Measurements from ENCODE around the gene RFK.
"Not testable (repeated sequence)": the region's sequence is repeated elsewhere in the genome, so short reads cannot be mapped to it uniquely, and the experiment has no call there.

Gene RFK

GRCh38 chr9:76394195-76394959 is at the start of gene RFK:
Gene RFK, minus strand, starts transcription at chr9:76394426. Its CDS starts 255 bp downstream, at chr9:76394171.
- peak; percentile 97 for DNase-seq (ENCODE audit: low read depth, low spot score)

GRCh38 chr9:76443887-76444286 is 49.7 kb upstream of the RFK start:
- no peak for DNase-seq (ENCODE audit: low read depth, low spot score)

GRCh38 chr9:76441551-76442322 is 47.5 kb upstream of the RFK start:
- no peak for DNase-seq (ENCODE audit: low read depth, low spot score)

- DNase-seq (ENCODE audit: low read depth, low spot score), result no peak
These were observed 44.8 kb upstream of the RFK start for GRCh38 chr9:76438841-76439588.

GRCh38 chr9:76437017-76437699 is 42.9 kb upstream of the RFK start:
- DNase-seq (ENCODE audit: low read depth, low spot score), result not testable (repeated sequence)

GRCh38 chr9:76434897-76435296 is 40.7 kb upstream of the RFK start:
- DNase-seq (ENCODE audit: low read depth, low spot score), result not testable (repeated sequence)

GRCh38 chr9:76433836-76434235 is 39.6 kb upstream of the RFK start:
- no peak for DNase-seq (ENCODE audit: low read depth, low spot score)

GRCh38 chr9:76433406-76433805 is 39.2 kb upstream of the RFK start:
- no peak for DNase-seq (ENCODE audit: low read depth, low spot score)

- DNase-seq (ENCODE audit: low read depth, low spot score), result peak; percentile 82
These were observed 37.4 kb upstream of the RFK start for GRCh38 chr9:76431601-76432000.

- no peak for DNase-seq (ENCODE audit: low read depth, low spot score)
These were observed 32.7 kb upstream of the RFK start for GRCh38 chr9:76426807-76427419.

- DNase-seq (ENCODE audit: low read depth, low spot score), result no peak
These were observed 31.6 kb upstream of the RFK start for GRCh38 chr9:76425677-76426453.

- DNase-seq (ENCODE audit: low read depth, low spot score), result no peak
These were observed 30.3 kb upstream of the RFK start for GRCh38 chr9:76424491-76424890.

GRCh38 chr9:76423216-76424177 is 29.3 kb upstream of the RFK start:
- no peak for DNase-seq (ENCODE audit: low read depth, low spot score)

- no peak for DNase-seq (ENCODE audit: low read depth, low spot score)
These were observed 25.7 kb upstream of the RFK start for GRCh38 chr9:76419782-76420380.

- peak; percentile 34 for DNase-seq (ENCODE audit: low read depth, low spot score)
These were observed 23.2 kb upstream of the RFK start for GRCh38 chr9:76417394-76417793.

GRCh38 chr9:76415731-76416130 is 21.5 kb upstream of the RFK start:
- no peak for DNase-seq (ENCODE audit: low read depth, low spot score)

GRCh38 chr9:76415154-76415553 is 20.9 kb upstream of the RFK start:
- DNase-seq (ENCODE audit: low read depth, low spot score), result no peak

GRCh38 chr9:76414661-76415060 is 20.4 kb upstream of the RFK start:
- DNase-seq (ENCODE audit: low read depth, low spot score), result peak; percentile 11

- no peak for DNase-seq (ENCODE audit: low read depth, low spot score)
These were observed 19.4 kb upstream of the RFK start for GRCh38 chr9:76413658-76414057.
